HL-60 (cell line): Measurements from ENCODE around the gene CRMP1.
A peak's percentile ranks its signal among the peaks of the same experiment; 100 is the strongest.

Source experiments
- DNase-seq, 2 experiments: peaks; one replicate each; pipeline ENCODE4 v3.0.0-alpha.2; 2010 to 2020; ENCODE audit warnings: low read depth in 1 of 2, low spot score in 1 of 2
- H3K27ac ChIP-seq: fragments of 250-450 bp; sonication (Bioruptor Pico); replicated peaks from 2 replicates; pipeline ENCODE4 v1.5.1; 2020; ENCODE audit warnings: mild to moderate bottlenecking, moderate library complexity
- H3K27me3 ChIP-seq: fragments of 250-450 bp; sonication (Bioruptor Pico); 2 replicates; pipeline ENCODE4 v1.5.1; 2021; ENCODE audit warnings: mild to moderate bottlenecking, moderate library complexity; ENCODE audit not compliant: insufficient read depth, poor library complexity, severe bottlenecking
- H3K4me3 ChIP-seq: replicated peaks from 2 replicates; pipeline ENCODE4 v1.5.1; 2011; ENCODE audit warnings: mild to moderate bottlenecking, control low read depth, low read length; ENCODE audit not compliant: insufficient read depth
- GABPA ChIP-seq: IDR thresholded peaks from 2 replicates; pipeline ENCODE4 v1.6.1; 2012; ENCODE audit warnings: low read depth
- POLR2AphosphoS5 ChIP-seq: IDR thresholded peaks from 2 replicates; pipeline ENCODE4 v1.6.1; 2012; ENCODE audit warnings: low read depth
- REST ChIP-seq: IDR thresholded peaks from 2 replicates; pipeline ENCODE4 v1.6.1; 2012; ENCODE audit warnings: low read depth; ENCODE audit not compliant: insufficient replicate concordance
- SPI1 ChIP-seq: IDR thresholded peaks from 2 replicates; pipeline ENCODE4 v1.6.1; 2012; ENCODE audit warnings: low read depth, mild to moderate bottlenecking, borderline replicate concordance
- TF ChIP-seq, protein P1 (sequence below): IDR thresholded peaks from one replicate; pipeline ENCODE4 v1.5.1; 2011; ENCODE audit warnings: low read length, control low read depth, inconsistent platforms; ENCODE audit not compliant: insufficient read depth

CRMP1 gene

DNA sequence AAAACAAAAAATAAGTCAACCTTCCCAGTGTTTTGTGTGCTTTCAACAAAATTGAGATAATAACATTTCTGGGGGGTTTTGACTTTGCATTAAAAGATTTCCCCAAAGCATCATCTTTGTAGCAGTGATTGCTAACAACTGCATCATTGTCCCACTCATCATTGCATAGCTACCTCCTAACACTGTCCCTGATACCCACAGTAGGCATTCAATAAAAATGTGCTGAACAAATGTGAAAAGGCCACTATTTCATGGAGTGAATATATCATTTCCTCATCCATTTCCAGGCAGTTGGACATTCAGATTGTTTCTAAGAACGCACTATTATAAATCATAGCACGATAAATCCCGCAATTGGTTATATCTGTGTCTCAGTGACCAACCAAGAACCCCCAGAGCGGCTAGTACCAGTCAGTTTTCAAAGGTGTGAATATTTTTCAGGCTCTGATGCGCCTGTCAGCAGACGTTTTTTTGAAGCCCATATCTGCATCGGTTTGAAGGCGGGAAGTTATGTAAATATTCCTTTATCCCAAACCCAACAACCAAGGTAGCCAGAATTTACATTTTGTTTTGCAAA, 36.0 kb upstream of the CRMP1 start:
- no peak overlapping the region for H3K27ac ChIP-seq
- no peak for DNase-seq
- no peak overlapping the region for H3K4me3 ChIP-seq
- H3K27me3 ChIP-seq, result no peaks in the 10 kb centered on the region
- TF ChIP-seq, protein P1, sequence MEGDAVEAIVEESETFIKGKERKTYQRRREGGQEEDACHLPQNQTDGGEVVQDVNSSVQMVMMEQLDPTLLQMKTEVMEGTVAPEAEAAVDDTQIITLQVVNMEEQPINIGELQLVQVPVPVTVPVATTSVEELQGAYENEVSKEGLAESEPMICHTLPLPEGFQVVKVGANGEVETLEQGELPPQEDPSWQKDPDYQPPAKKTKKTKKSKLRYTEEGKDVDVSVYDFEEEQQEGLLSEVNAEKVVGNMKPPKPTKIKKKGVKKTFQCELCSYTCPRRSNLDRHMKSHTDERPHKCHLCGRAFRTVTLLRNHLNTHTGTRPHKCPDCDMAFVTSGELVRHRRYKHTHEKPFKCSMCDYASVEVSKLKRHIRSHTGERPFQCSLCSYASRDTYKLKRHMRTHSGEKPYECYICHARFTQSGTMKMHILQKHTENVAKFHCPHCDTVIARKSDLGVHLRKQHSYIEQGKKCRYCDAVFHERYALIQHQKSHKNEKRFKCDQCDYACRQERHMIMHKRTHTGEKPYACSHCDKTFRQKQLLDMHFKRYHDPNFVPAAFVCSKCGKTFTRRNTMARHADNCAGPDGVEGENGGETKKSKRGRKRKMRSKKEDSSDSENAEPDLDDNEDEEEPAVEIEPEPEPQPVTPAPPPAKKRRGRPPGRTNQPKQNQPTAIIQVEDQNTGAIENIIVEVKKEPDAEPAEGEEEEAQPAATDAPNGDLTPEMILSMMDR, result no peak
- TF ChIP-seq GABPA (no peak), POLR2AphosphoS5 (no peak), SPI1 (no peak), REST (no peak)

DNA sequence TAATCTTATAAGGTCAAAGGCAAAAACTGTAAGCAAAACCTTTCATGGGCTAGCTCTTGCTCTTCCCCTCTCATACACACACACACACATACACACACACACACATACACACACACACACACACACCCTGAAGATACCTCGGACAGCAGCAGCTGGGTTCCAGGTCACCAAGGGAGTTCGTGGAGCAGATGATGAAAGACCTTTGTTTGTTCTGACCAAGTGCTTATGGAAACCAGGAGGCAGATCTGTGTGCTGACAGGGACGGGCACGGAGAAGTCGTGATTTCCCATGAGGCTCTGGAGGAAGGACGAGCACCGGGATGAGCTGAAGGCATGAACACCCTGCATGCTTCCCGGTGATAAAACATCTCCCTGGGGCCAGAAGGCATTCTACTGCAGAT, 35.4 kb upstream of the CRMP1 start:
- TF ChIP-seq REST (peak; percentile 21), POLR2AphosphoS5 (no peak)
- DNase-seq, result no peak
- H3K27me3 ChIP-seq, result no peaks in the 10 kb centered on the region
- no peak overlapping the region for H3K27ac ChIP-seq
- H3K4me3 ChIP-seq, result no peak overlapping the region

GRCh38 chr4:5927747-5928146, 34.9 kb upstream of the CRMP1 start:
- H3K27me3 ChIP-seq, result no peaks in the 10 kb centered on the region
- H3K4me3 ChIP-seq, result no peak overlapping the region
- H3K27ac ChIP-seq, result no peak overlapping the region
- no peak for TF ChIP-seq GABPA
- no peak for TF ChIP-seq POLR2AphosphoS5
- TF ChIP-seq, protein P1, result no peak
- TF ChIP-seq SPI1, result no peak
- no peak for DNase-seq

DNA sequence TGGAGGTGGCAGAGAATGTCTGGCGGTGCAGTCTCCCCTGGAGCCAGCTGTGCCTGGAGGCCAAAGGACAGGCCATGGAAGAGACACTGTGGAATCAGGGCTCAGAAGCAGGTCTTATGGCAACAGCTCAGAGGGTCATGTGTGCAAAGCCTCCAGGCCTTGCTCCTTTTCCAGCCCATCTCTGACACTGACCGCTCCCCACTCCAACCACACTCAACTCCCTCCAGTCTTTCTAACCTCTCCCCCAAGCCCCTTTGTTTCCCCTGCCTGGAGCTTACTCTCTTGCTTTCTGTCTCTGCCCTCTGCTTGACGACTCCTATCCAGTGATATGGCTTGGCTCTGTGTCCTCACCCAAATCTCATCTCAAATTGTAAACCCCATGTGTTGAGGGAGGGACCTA, 34.2 kb upstream of the CRMP1 start:
- no peaks in the 10 kb centered on the region for H3K27me3 ChIP-seq
- H3K27ac ChIP-seq, result no peak overlapping the region
- H3K4me3 ChIP-seq, result no peak overlapping the region
- no peak for DNase-seq
- TF ChIP-seq REST (no peak), POLR2AphosphoS5 (no peak), SPI1 (no peak)
- TF ChIP-seq, protein P1, result no peak
